Erythroblast (primary cell): ENCODE results near the gene KIAA0513.

Source experiments
- GATA1 ChIP-seq: IDR thresholded peaks from 2 replicates; pipeline ENCODE4 v1.6.1; 2011; ENCODE audit warnings: low read depth, mild to moderate bottlenecking, control low read depth, low read length, moderate library complexity
- POLR2A ChIP-seq: IDR thresholded peaks from 2 replicates; pipeline ENCODE4 v1.6.1; 2011; ENCODE audit warnings: mild to moderate bottlenecking, low read length

GRCh38 chr16:85132456-85133289 is 105.1 kb downstream of the KIAA0513 start:
- TF ChIP-seq POLR2A (no peak), GATA1 (no peak)
